A549 (cell line): ENCODE results near the gene SLC4A3. TPM values are rescaled to one million over a fixed set of nuclear protein-coding genes. Genes with fewer than 3 reads are reported as not detected.

ENCODE experiments used
- ATAC-seq, 2 experiments: fragments of 200-7000 bp in 1 of 2; fragments of >200 bp in 1 of 2; cut with Nextera tagmentation in 1 of 2; cut with Tn5 transposase in 1 of 2; 3 replicates each; pipeline versions ENCODE4 v1.8.0 to v1.9.1; 2018 to 2020; ENCODE audit warnings: mild to moderate bottlenecking in 1 of 2, moderate library complexity in 1 of 2
- CTCF ChIA-PET: fragments of 300-600 bp; sonication (Branson Sonifier 250); formaldehyde crosslinking; extraction: SDS; loops from one replicate; lab custom pipeline; 2021; ENCODE audit warnings: antibody characterized with exemption, inconsistent platforms; lab: Yijun Ruan, JAX
- POLR2A ChIA-PET: fragments of 350-600 bp; formaldehyde crosslinking; extraction: SDS; loops from one replicate; lab custom pipeline; 2021; ENCODE audit warnings: antibody characterized with exemption, inconsistent platforms; lab: Yijun Ruan, JAX
- DNase-seq, 2 experiments: peaks; one replicate each; pipeline versions ENCODE4 v3.0.0 to v3.0.0-alpha.2; 2011 to 2016; ENCODE audit warnings: low read depth in 1 of 2, low spot score in 1 of 2
- FAIRE-seq: peaks from 2 replicates; lab custom pipeline; 2011; peaks lifted over from hg19 to GRCh38; lab: Jason Lieb, UNC
- H3K27ac ChIP-seq, 2 experiments: fragments of >200 bp; sonication (Bioruptor Twin); formaldehyde crosslinking; 3 replicates each; pipeline ENCODE4 v1.5.1; 2016 to 2017
- H3K4me1 ChIP-seq: fragments of >200 bp; sonication (Bioruptor Twin); formaldehyde crosslinking; 3 replicates; pipeline ENCODE4 v1.6.1; 2016
- H3K4me2 ChIP-seq: fragments of >200 bp; sonication (Bioruptor Twin); formaldehyde crosslinking; 3 replicates; pipeline ENCODE4 v1.6.1; 2016
- H3K4me3 ChIP-seq: fragments of >200 bp; sonication (Bioruptor Twin); formaldehyde crosslinking; 3 replicates; pipeline ENCODE4 v1.5.1; 2016
- H3K9me3 ChIP-seq: fragments of >200 bp; sonication (Bioruptor Twin); formaldehyde crosslinking; 3 replicates; pipeline ENCODE4 v1.6.1; 2016
- ATOH8 ChIP-seq: fragments of 250-450 bp; sonication (Bioruptor Pico); IDR thresholded peaks from 2 replicates; pipeline ENCODE4 v1.5.0; 2020; ENCODE audit warnings: low read depth, mild to moderate bottlenecking, moderate library complexity
- BCL3 ChIP-seq: fragments of >200 bp; sonication (Bioruptor Twin); formaldehyde crosslinking; IDR thresholded peaks from 3 replicates; pipeline ENCODE4 v1.6.1; 2016
- CHD2 ChIP-seq: fragments of 150-350 bp; IDR thresholded peaks from 2 replicates; pipeline ENCODE4 v1.6.1; 2014; ENCODE audit warnings: low read length; ENCODE audit not compliant: partially characterized antibody
- CHD4 ChIP-seq: fragments of 200-600 bp; sonication (generic); IDR thresholded peaks from 2 replicates; pipeline ENCODE4 v1.6.1; 2016; ENCODE audit warnings: antibody characterized with exemption, mild to moderate bottlenecking, borderline replicate concordance
- ESRRA ChIP-seq: fragments of 150-350 bp; IDR thresholded peaks from 2 replicates; pipeline ENCODE4 v1.6.1; 2014; ENCODE audit warnings: mild to moderate bottlenecking, low read length, borderline replicate concordance
- FOXS1 ChIP-seq: fragments of 250-450 bp; sonication (Bioruptor Pico); IDR thresholded peaks from 2 replicates; pipeline ENCODE4 v1.5.0; 2020; ENCODE audit warnings: mild to moderate bottlenecking, moderate library complexity
- GATA3 ChIP-seq: IDR thresholded peaks from 2 replicates; pipeline ENCODE4 v1.6.1; 2012; ENCODE audit warnings: borderline replicate concordance
- HDAC2 ChIP-seq: fragments of 200-600 bp; sonication (generic); IDR thresholded peaks from 2 replicates; pipeline ENCODE4 v1.6.1; 2016
- HEYL ChIP-seq: fragments of 250-450 bp; sonication (Bioruptor Pico); IDR thresholded peaks from 2 replicates; pipeline ENCODE4 v1.8.0; 2021; ENCODE audit warnings: mild to moderate bottlenecking, moderate library complexity
- HOXA7 ChIP-seq: fragments of 250-450 bp; sonication (Bioruptor Pico); IDR thresholded peaks from 2 replicates; pipeline ENCODE4 v1.5.0; 2020; ENCODE audit warnings: mild to moderate bottlenecking, moderate library complexity
- MAX ChIP-seq: IDR thresholded peaks from 2 replicates; pipeline ENCODE4 v1.6.1; 2012
- MYC ChIP-seq: IDR thresholded peaks from 2 replicates; pipeline ENCODE4 v1.6.1; 2012; ENCODE audit warnings: mild to moderate bottlenecking, inconsistent platforms, low read length, improper control_type of control experiment, borderline replicate concordance
- NFE2L2 ChIP-seq: fragments of 150-350 bp; conservative IDR thresholded peaks from 2 replicates; pipeline ENCODE4 v1.6.1; 2014; ENCODE audit warnings: low read length
- NPAS2 ChIP-seq: fragments of 250-450 bp; sonication (Bioruptor Pico); IDR thresholded peaks from 2 replicates; pipeline ENCODE4 v1.8.0; 2022; ENCODE audit warnings: mild to moderate bottlenecking, moderate library complexity, borderline replicate concordance
- PBX3 ChIP-seq: IDR thresholded peaks from 2 replicates; pipeline ENCODE4 v1.6.1; 2012
- REST ChIP-seq: fragments of 200-600 bp; sonication (generic); IDR thresholded peaks from 2 replicates; pipeline ENCODE4 v1.6.1; 2016; ENCODE audit warnings: antibody characterized with exemption, mild to moderate bottlenecking, moderate library complexity
- TFCP2L1 ChIP-seq: fragments of 250-450 bp; sonication (Bioruptor Pico); IDR thresholded peaks from 2 replicates; pipeline ENCODE4 v1.5.0; 2021; ENCODE audit warnings: mild to moderate bottlenecking
- TP53 ChIP-seq: fragments of 250-450 bp; sonication (Bioruptor Pico); IDR thresholded peaks from 2 replicates; pipeline ENCODE4 v1.5.0; 2021; ENCODE audit warnings: mild to moderate bottlenecking, moderate library complexity
- ZC3H11A ChIP-seq: fragments of 450-650 bp; IDR thresholded peaks from 2 replicates; pipeline ENCODE4 v1.6.1; 2014; ENCODE audit warnings: antibody characterized with exemption, mild to moderate bottlenecking
- ZNF302 ChIP-seq: fragments of 250-450 bp; sonication (Bioruptor Pico); IDR thresholded peaks from 2 replicates; pipeline ENCODE4 v1.9.0; 2021; ENCODE audit warnings: inconsistent platforms, mild to moderate bottlenecking, moderate library complexity
- WGBS: methylation state at CpG from one replicate; pipeline ENCODE4 v1.1.6; 2017; ENCODE audit errors: missing lambda C conversion rate; 5-methylcytosine and 5-hydroxymethylcytosine counted together
- polyA plus RNA-seq, 4 experiments: library from polyadenylated mRNA; depleted of rRNA in 3 of 4; stranded (reverse); fragments of >200 nt; fragmentation: RNase III in 1 of 4; extraction: RNeasy Plus Mini Kit Qiagen cat#74134 plus additional on column Dnase treatment in 1 of 4; gene quantifications; 2 replicates in 3 of 4; 3 replicates in 1 of 4; pipeline ENCODE4 v1.2.3, GENCODE V29; 2011 to 2017

The SLC4A3 gene
- polyA plus RNA-seq, 2 of the 4 experiments (the other 2 are of a cell fraction) = 1.4 to 3.6 TPM

GRCh38 chr2:219672406-219672805, 45.0 kb downstream of the SLC4A3 start:
- ChIA-PET CTCF (interaction anchor here (2.6 kb wide), 1 partner anchor 17 kb away, joined by 12 read pairs; no protein-coding TSS in a partner anchor), POLR2A (no interaction called here)
- FAIRE-seq = no peak
- 19% methylated on average over 3 of the region's 3 CpGs for WGBS
- H3K27ac ChIP-seq = no peak overlapping the region
- H3K9me3 ChIP-seq = no peaks in the 10 kb centered on the region
- H3K4me3 ChIP-seq = no peak overlapping the region
- TF ChIP-seq HOXA7 (CRISPR knock-in tag) (no peak), CHD4 (no peak), MAX (no peak), NFE2L2 (no peak), ESRRA (no peak)
- no peak for ATAC-seq
- no peak overlapping the region for H3K4me2 ChIP-seq
- H3K4me1 ChIP-seq = no peaks in the 10 kb centered on the region
- DNase-seq = no peak

- POLR2A ChIA-PET = no interaction called here
- FAIRE-seq = no peak
- Histone ChIP-seq H3K4me3 (no peak overlapping the region), H3K4me2 (no peak overlapping the region), H3K4me1 (no peaks in the 10 kb centered on the region), H3K27ac (no peak overlapping the region), H3K9me3 (no peaks in the 10 kb centered on the region)
- under 1% methylated on average over 4 of the region's 4 CpGs for WGBS
- TF ChIP-seq CHD4 (no peak), HDAC2 (no peak), PBX3 (no peak), MYC (no peak), TP53 (CRISPR knock-in tag) (no peak)
- TF ChIP-seq, all 56 proteins: peak for 0
- ATAC-seq (no peak), DNase-seq (no peak)
- CTCF ChIA-PET = interaction anchor here (0.7 to 3.4 kb wide), 3 partner anchors 11 to 216 kb away, joined by 3 to 13 read pairs (median 3); no protein-coding TSS in a partner anchor
Observed at GRCh38 chr2:219675221-219675620, 47.8 kb downstream of the SLC4A3 start.

- H3K4me2 ChIP-seq = no peak overlapping the region
- FAIRE-seq = no peak
- no peak overlapping the region for H3K4me3 ChIP-seq
- 85% methylated on average over 1 of the region's 1 CpG for WGBS
- TF ChIP-seq HEYL (CRISPR knock-in tag) (no peak), BCL3 (no peak), ATOH8 (CRISPR knock-in tag) (no peak), FOXS1 (CRISPR knock-in tag) (no peak), REST (no peak), ZC3H11A (no peak), GATA3 (no peak), ESRRA (no peak), NPAS2 (CRISPR knock-in tag) (no peak), TFCP2L1 (CRISPR knock-in tag) (no peak), CHD2 (no peak), ZNF302 (CRISPR knock-in tag) (no peak)
- TF ChIP-seq, all 56 proteins: peak for 0
- ChIA-PET POLR2A (no interaction called here), CTCF (interaction anchor here (3.4 kb wide), 1 partner anchor 13 kb away, joined by 13 read pairs; no protein-coding TSS in a partner anchor)
- Histone ChIP-seq H3K4me1 (no peaks in the 10 kb centered on the region), H3K27ac (no peak overlapping the region), H3K9me3 (no peaks in the 10 kb centered on the region)
- ATAC-seq (no peak), DNase-seq (no peak)
Observed at GRCh38 chr2:219676586-219676985, 49.2 kb downstream of the SLC4A3 start.
